ENCODE data around the gene PRLH. TPM values are rescaled to one million over a fixed set of nuclear protein-coding genes. Genes with fewer than 3 reads are reported as not detected.

Gene PRLH
- total RNA-seq, 2 experiments from 2014 or later, result not detected

GRCh38 chr2:237570776-237571335 lies 4.5 kb downstream of the PRLH start:
- Mint-ChIP-seq H3K36me3 (no peaks in the 10 kb centered on the region), H3K4me3 (no peak overlapping the region), H3K27ac (no peak overlapping the region), H3K9me3 (peaks cover 3% of the 10 kb centered on the region), H3K27me3 (peaks cover 13% of the 10 kb centered on the region), H3K4me1 (ENCODE audit: low read depth) (no peaks in the 10 kb centered on the region)
- no peak for DNase-seq
- intact Hi-C loops (cut with micrococcal nuclease), result no loop called here
- ChIA-PET POLR2A (no interaction called here), CTCF (interaction anchor here (0.6 to 8.5 kb wide), 19 partner anchors 10 to 450 kb away, joined by 3 to 399 read pairs (median 9); no protein-coding TSS in a partner anchor)

GRCh38 chr2:237571551-237571950 lies 5.2 kb downstream of the PRLH start:
- peaks cover 13% of the 10 kb centered on the region for H3K27me3 Mint-ChIP-seq
- H3K4me3 Mint-ChIP-seq, result no peak overlapping the region
- H3K4me1 Mint-ChIP-seq (ENCODE audit: low read depth), result no peaks in the 10 kb centered on the region
- ChIA-PET POLR2A (interaction anchor here (0.6 to 0.7 kb wide), 2 partner anchors 58 to 59 kb away, joined by 3 read pairs; no protein-coding TSS in a partner anchor), CTCF (interaction anchor here (0.6 to 8.5 kb wide), 65 partner anchors 9 to 486 kb away, joined by 3 to 399 read pairs (median 4); partner anchors contain the start of gene COPS8)
- peaks cover 3% of the 10 kb centered on the region for H3K9me3 Mint-ChIP-seq
- H3K27ac Mint-ChIP-seq, result no peak overlapping the region
- no peaks in the 10 kb centered on the region for H3K36me3 Mint-ChIP-seq
- DNase-seq, result no peak
- intact Hi-C loops (cut with micrococcal nuclease), result no loop called here

GRCh38 chr2:237572021-237572741 lies 5.8 kb downstream of the PRLH start:
- intact Hi-C loops (cut with micrococcal nuclease), result loop anchor here (1.0 kb wide), 4 partner anchors 60 to 450 kb away; no protein-coding TSS in a partner anchor
- Mint-ChIP-seq H3K4me1 (ENCODE audit: low read depth) (no peaks in the 10 kb centered on the region), H3K9me3 (peaks cover 3% of the 10 kb centered on the region), H3K4me3 (no peak overlapping the region), H3K27ac (no peak overlapping the region), H3K36me3 (no peaks in the 10 kb centered on the region), H3K27me3 (peaks cover 13% of the 10 kb centered on the region)
- POLR2A ChIA-PET, result interaction anchor here (0.6 to 0.7 kb wide), 2 partner anchors 59 to 60 kb away, joined by 3 read pairs; no protein-coding TSS in a partner anchor
- peak; percentile 91 for DNase-seq
- CTCF ChIA-PET, result interaction anchor here (0.6 to 8.5 kb wide), 73 partner anchors 9 to 486 kb away, joined by 3 to 399 read pairs (median 4); partner anchors contain the start of genes COPS8 and RAB17

- ChIA-PET CTCF (interaction anchor here (0.7 to 8.5 kb wide), 32 partner anchors 8 to 452 kb away, joined by 3 to 399 read pairs (median 7); partner anchors contain the start of gene RAB17), POLR2A (no interaction called here)
- H3K27me3 Mint-ChIP-seq, result peaks cover 13% of the 10 kb centered on the region
- H3K36me3 Mint-ChIP-seq, result no peaks in the 10 kb centered on the region
- no peak for DNase-seq
- intact Hi-C loops (cut with micrococcal nuclease), result loop anchor here (1.0 kb wide), 4 partner anchors 60 to 450 kb away; no protein-coding TSS in a partner anchor
- H3K4me3 Mint-ChIP-seq, result no peak overlapping the region
- H3K4me1 Mint-ChIP-seq (ENCODE audit: low read depth), result no peaks in the 10 kb centered on the region
- H3K9me3 Mint-ChIP-seq, result peaks cover 3% of the 10 kb centered on the region
- no peak overlapping the region for H3K27ac Mint-ChIP-seq
Observed at GRCh38 chr2:237572742-237573101, 6.3 kb downstream of the PRLH start.

GRCh38 chr2:237573721-237574415 lies 7.5 kb downstream of the PRLH start:
- Mint-ChIP-seq H3K27ac (no peak overlapping the region), H3K27me3 (peaks cover 13% of the 10 kb centered on the region), H3K9me3 (peaks cover 3% of the 10 kb centered on the region), H3K36me3 (no peaks in the 10 kb centered on the region), H3K4me3 (no peak overlapping the region), H3K4me1 (ENCODE audit: low read depth) (no peaks in the 10 kb centered on the region)
- DNase-seq, result no peak
- intact Hi-C loops (cut with micrococcal nuclease), result no loop called here
- CTCF ChIA-PET, result interaction anchor here (0.7 to 8.5 kb wide), 7 partner anchors 12 to 419 kb away, joined by 3 to 399 read pairs (median 6); no protein-coding TSS in a partner anchor
- POLR2A ChIA-PET, result no interaction called here

- Mint-ChIP-seq H3K4me3 (no peak overlapping the region), H3K4me1 (ENCODE audit: low read depth) (no peaks in the 10 kb centered on the region), H3K36me3 (no peaks in the 10 kb centered on the region), H3K27ac (no peak overlapping the region), H3K9me3 (no peaks in the 10 kb centered on the region), H3K27me3 (peaks cover 9% of the 10 kb centered on the region)
- CTCF ChIA-PET, result interaction anchor here (8.5 kb wide), 1 partner anchor 63 kb away, joined by 399 read pairs; no protein-coding TSS in a partner anchor
- POLR2A ChIA-PET, result no interaction called here
- intact Hi-C loops (cut with micrococcal nuclease), result no loop called here
- DNase-seq, result no peak
Observed at GRCh38 chr2:237574467-237574866, 8.1 kb downstream of the PRLH start.

GRCh38 chr2:237574894-237575868 lies 8.8 kb downstream of the PRLH start:
- H3K4me3 Mint-ChIP-seq, result no peak overlapping the region
- H3K9me3 Mint-ChIP-seq, result no peaks in the 10 kb centered on the region
- no peak overlapping the region for H3K27ac Mint-ChIP-seq
- POLR2A ChIA-PET, result no interaction called here
- H3K27me3 Mint-ChIP-seq, result peaks cover 5% of the 10 kb centered on the region
- intact Hi-C loops (cut with micrococcal nuclease), result no loop called here
- CTCF ChIA-PET, result interaction anchor here (0.5 to 8.5 kb wide), 2 partner anchors 63 to 174 kb away, joined by 3 to 399 read pairs; no protein-coding TSS in a partner anchor
- H3K36me3 Mint-ChIP-seq, result no peaks in the 10 kb centered on the region
- DNase-seq, result no peak
- peaks cover 1% of the 10 kb centered on the region for H3K4me1 Mint-ChIP-seq (ENCODE audit: low read depth)

GRCh38 chr2:237575869-237576862 lies 9.8 kb downstream of the PRLH start:
- Mint-ChIP-seq H3K9me3 (no peaks in the 10 kb centered on the region), H3K36me3 (no peaks in the 10 kb centered on the region), H3K27me3 (peaks cover 5% of the 10 kb centered on the region), H3K4me3 (no peak overlapping the region), H3K27ac (no peak overlapping the region), H3K4me1 (ENCODE audit: low read depth) (peaks cover 1% of the 10 kb centered on the region)
- ChIA-PET POLR2A (no interaction called here), CTCF (interaction anchor here (8.5 kb wide), 1 partner anchor 64 kb away, joined by 399 read pairs; no protein-coding TSS in a partner anchor)
- DNase-seq, result no peak
- intact Hi-C loops (cut with micrococcal nuclease), result no loop called here

- peaks cover 1% of the 10 kb centered on the region for H3K27me3 Mint-ChIP-seq
- peaks cover 5% of the 10 kb centered on the region for H3K4me1 Mint-ChIP-seq (ENCODE audit: low read depth)
- H3K27ac Mint-ChIP-seq, result no peak overlapping the region
- ChIA-PET POLR2A (no interaction called here), CTCF (interaction anchor here (0.6 to 8.5 kb wide), 3 partner anchors 15 to 156 kb away, joined by 3 to 399 read pairs (median 6); no protein-coding TSS in a partner anchor)
- intact Hi-C loops (cut with micrococcal nuclease), result no loop called here
- H3K36me3 Mint-ChIP-seq, result no peaks in the 10 kb centered on the region
- no peak overlapping the region for H3K4me3 Mint-ChIP-seq
- no peaks in the 10 kb centered on the region for H3K9me3 Mint-ChIP-seq
- no peak for DNase-seq
Observed at GRCh38 chr2:237576974-237577373, 10.6 kb downstream of the PRLH start.

- H3K36me3 Mint-ChIP-seq, result no peaks in the 10 kb centered on the region
- ChIA-PET POLR2A (no interaction called here), CTCF (interaction anchor here (0.6 to 8.5 kb wide), 3 partner anchors 14 to 157 kb away, joined by 3 to 399 read pairs (median 6); no protein-coding TSS in a partner anchor)
- intact Hi-C loops (cut with micrococcal nuclease), result no loop called here
- no peaks in the 10 kb centered on the region for H3K27me3 Mint-ChIP-seq
- DNase-seq, result no peak
- no peak overlapping the region for H3K27ac Mint-ChIP-seq
- peaks cover 5% of the 10 kb centered on the region for H3K4me1 Mint-ChIP-seq (ENCODE audit: low read depth)
- H3K9me3 Mint-ChIP-seq, result no peaks in the 10 kb centered on the region
- H3K4me3 Mint-ChIP-seq, result no peak overlapping the region
Observed at GRCh38 chr2:237577458-237577857, 11.1 kb downstream of the PRLH start.

Data from activated CD4-positive, alpha-beta memory T cell treated with anti-CD3 and anti-CD28 coated beads for 36 hours (primary cell).